Measurements from ENCODE around the gene FBXO34. TPM values are rescaled to one million over a fixed set of nuclear protein-coding genes. Genes with fewer than 3 reads are reported as not detected.

Gene FBXO34
- total and polyA plus RNA-seq, 10 of the 15 experiments (the other 5 are each of a cell fraction or from before 2014, with no cell fraction given), result 5.6 to 22.8 (median 17.6) TPM

GRCh38 chr14:55323910-55324309 lies 52.7 kb downstream of the FBXO34 start (continued):
- TF ChIP-seq CUX1 (IDR thresholded peaks at IDR 0.05; ENCODE audit: insufficient replicate concordance, low read depth, low read length), result no peak
- TF ChIP-seq SIX5 (IDR thresholded peaks at IDR 0.05; ENCODE audit: low read depth, low read length, severe bottlenecking), result no peak
- no peak for TF ChIP-seq HDAC6 (IDR thresholded peaks at IDR 0.05; ENCODE audit: unreplicated experiment)
- no peak for TF ChIP-seq RBBP5 (conservative IDR thresholded peaks at IDR 0.05)

DNA sequence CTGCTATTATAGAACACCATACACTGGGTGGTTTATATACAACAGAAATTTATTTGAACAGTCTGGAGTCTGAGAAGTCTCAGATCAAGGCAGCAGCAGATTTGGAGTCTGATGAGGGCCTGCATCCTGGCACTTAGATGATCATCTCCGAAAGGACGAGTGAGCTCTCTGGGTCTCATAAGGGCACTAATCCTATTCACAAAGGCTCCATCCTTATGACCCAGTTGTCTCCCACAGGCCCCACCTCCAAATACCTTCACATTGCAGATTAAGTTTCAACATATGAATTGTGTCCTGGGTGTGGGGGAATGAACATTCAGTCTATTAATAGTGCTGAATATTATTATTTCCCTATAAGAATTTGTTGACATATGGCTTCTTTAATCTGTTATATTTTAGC lies 53.6 kb downstream of the FBXO34 start:
- no TSS peak for BruUV-seq (replicated peaks)
- WGBS (ENCODE audit: insufficient coverage, insufficient replicate concordance, low lambda C conversion rate, missing lambda C conversion rate), result 98% methylated on average over 2 of the region's 2 CpGs
- Histone ChIP-seq H3K4me1 (ENCODE audit: control insufficient read depth, insufficient read depth, low read length) (peaks cover 17% of the 10 kb centered on the region), H3K79me2 (ENCODE audit: control insufficient read depth, insufficient read depth, low read length) (peaks cover 9% of the 10 kb centered on the region), H3K4me2 (ENCODE audit: control insufficient read depth, insufficient read depth) (no peak overlapping the region), H3K9ac (ENCODE audit: control insufficient read depth, insufficient read depth, low read length) (no peak overlapping the region), H3K27ac (ENCODE audit: control insufficient read depth, insufficient read depth) (no peak overlapping the region), H3K27me3 (replicated peaks in 1 of 2; ENCODE audit: control insufficient read depth in 2 of 2, insufficient read depth in 2 of 2, low read length in 1 of 2) (no peaks in the 10 kb centered on the region), H4K20me1 (ENCODE audit: control insufficient read depth, insufficient read depth) (no peaks in the 10 kb centered on the region), H3K9me3 (replicated peaks; ENCODE audit: control insufficient read depth, insufficient read depth, low read length) (no peaks in the 10 kb centered on the region; the same call in 2 of the 3 replicates), H3K4me3 (no peak overlapping the region), H2AFZ (ENCODE audit: control insufficient read depth, low read depth, low read length) (no peak overlapping the region), H3K36me3 (ENCODE audit: control insufficient read depth in 2 of 2, insufficient read depth in 2 of 2, low read length in 1 of 2) (no peaks in the 10 kb centered on the region)
- intact Hi-C loops (cut with micrococcal nuclease; ENCODE audit: unreplicated experiment), result no loop called here
- ChIA-PET POLR2A (no interaction called here), RAD21 (ENCODE audit: unreplicated experiment) (no interaction called here), SMC1A (ENCODE audit: uncharacterized antibody, unreplicated experiment) (no interaction called here), CTCF (interaction anchor here (1.3 to 2.7 kb wide), 2 partner anchors 30 to 31 kb away, joined by 3 to 18 read pairs; no protein-coding TSS in a partner anchor)
- TF ChIP-seq CREB1 (IDR thresholded peaks at IDR 0.05; ENCODE audit: low read depth) (no peak), ZZZ3 (IDR thresholded peaks at IDR 0.05; ENCODE audit: control insufficient read depth, insufficient read length, low read depth) (no peak), BRCA1 (IDR thresholded peaks at IDR 0.05; ENCODE audit: low read depth, low read length) (no peak), IKZF1 (conservative IDR thresholded peaks at IDR 0.05) (no peak), MLLT1 (IDR thresholded peaks at IDR 0.05) (no peak), SMAD5 (IDR thresholded peaks at IDR 0.05; ENCODE audit: low read depth) (no peak)
- no peak for ATAC-seq
- no peak for FAIRE-seq
- in situ Hi-C loops (cut with MboI), result no loop called here
- DNase-seq (ENCODE audit: low read depth, low spot score), result no peak

All from GM12878 (cell line).